ENCODE data around the gene DUSP12.

DNA sequence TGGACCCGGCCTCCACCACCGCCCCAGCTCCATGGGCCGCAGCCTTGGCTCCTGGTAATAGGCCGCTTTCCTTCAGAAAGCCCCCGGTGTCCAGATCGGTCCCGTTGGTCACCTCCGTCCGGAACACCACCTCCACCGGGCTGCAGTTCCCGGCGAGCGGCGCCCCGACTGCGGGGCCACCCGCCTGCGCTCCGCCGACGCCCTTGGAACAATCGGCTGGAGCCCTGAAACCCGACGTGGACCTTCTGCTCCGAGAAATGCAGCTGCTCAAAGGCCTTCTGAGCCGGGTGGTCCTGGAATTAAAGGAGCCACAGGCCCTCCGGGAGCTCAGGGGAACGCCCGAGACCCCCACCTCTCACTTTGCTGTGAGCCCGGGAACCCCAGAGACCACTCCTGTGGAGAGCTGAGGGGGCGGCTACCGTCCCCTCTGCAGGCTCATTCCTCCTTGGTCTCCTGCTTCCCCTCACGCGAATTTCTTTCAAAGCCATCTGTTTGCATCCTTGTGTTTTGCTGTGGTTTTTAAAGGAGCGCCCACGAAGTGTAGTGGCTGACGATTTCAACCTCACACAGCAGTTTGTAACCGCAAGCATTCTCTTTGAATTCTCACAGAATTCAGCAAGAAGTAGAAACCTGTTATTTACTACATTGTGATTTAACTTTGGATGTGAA lies 22.2 kb upstream of the DUSP12 start:
- TF ChIP-seq, protein P1, sequence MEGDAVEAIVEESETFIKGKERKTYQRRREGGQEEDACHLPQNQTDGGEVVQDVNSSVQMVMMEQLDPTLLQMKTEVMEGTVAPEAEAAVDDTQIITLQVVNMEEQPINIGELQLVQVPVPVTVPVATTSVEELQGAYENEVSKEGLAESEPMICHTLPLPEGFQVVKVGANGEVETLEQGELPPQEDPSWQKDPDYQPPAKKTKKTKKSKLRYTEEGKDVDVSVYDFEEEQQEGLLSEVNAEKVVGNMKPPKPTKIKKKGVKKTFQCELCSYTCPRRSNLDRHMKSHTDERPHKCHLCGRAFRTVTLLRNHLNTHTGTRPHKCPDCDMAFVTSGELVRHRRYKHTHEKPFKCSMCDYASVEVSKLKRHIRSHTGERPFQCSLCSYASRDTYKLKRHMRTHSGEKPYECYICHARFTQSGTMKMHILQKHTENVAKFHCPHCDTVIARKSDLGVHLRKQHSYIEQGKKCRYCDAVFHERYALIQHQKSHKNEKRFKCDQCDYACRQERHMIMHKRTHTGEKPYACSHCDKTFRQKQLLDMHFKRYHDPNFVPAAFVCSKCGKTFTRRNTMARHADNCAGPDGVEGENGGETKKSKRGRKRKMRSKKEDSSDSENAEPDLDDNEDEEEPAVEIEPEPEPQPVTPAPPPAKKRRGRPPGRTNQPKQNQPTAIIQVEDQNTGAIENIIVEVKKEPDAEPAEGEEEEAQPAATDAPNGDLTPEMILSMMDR (IDR thresholded peaks at IDR 0.05; ENCODE audit: low read depth, low read length) = no peak
- TF ChIP-seq POLR2A (IDR thresholded peaks at IDR 0.05; ENCODE audit: extremely low read depth, insufficient read length) (no peak), MYC (IDR thresholded peaks at IDR 0.05; ENCODE audit: low read depth, low read length) (no peak)
